HS-5 (cell line): ENCODE measurements around the gene EFNA2.

Source experiments
- DNase-seq: peaks from one replicate; pipeline ENCODE4 v3.0.0-alpha.2; 2012; ENCODE audit warnings: low read depth

EFNA2 gene

GRCh38 chr19:1249298-1249989 is 36.2 kb upstream of the EFNA2 start:
- no peak for DNase-seq

GRCh38 chr19:1249990-1250436 is 35.7 kb upstream of the EFNA2 start:
- no peak for DNase-seq

GRCh38 chr19:1250437-1251260 is 35.0 kb upstream of the EFNA2 start:
- no peak for DNase-seq

GRCh38 chr19:1251330-1252220 is 34.1 kb upstream of the EFNA2 start:
- no peak for DNase-seq

- DNase-seq = no peak
These were observed 33.4 kb upstream of the EFNA2 start for GRCh38 chr19:1252221-1252820.

GRCh38 chr19:1252821-1253513 is 32.7 kb upstream of the EFNA2 start:
- DNase-seq = no peak

- DNase-seq = no peak
These were observed 32.1 kb upstream of the EFNA2 start for GRCh38 chr19:1253514-1254080.

GRCh38 chr19:1254081-1254527 is 31.6 kb upstream of the EFNA2 start:
- DNase-seq = no peak

GRCh38 chr19:1254530-1255185 is 31.0 kb upstream of the EFNA2 start:
- DNase-seq = no peak

- no peak for DNase-seq
These were observed 30.2 kb upstream of the EFNA2 start for GRCh38 chr19:1255186-1256161.

- DNase-seq = no peak
These were observed 28.8 kb upstream of the EFNA2 start for GRCh38 chr19:1256646-1257474.

- no peak for DNase-seq
These were observed 28.1 kb upstream of the EFNA2 start for GRCh38 chr19:1257475-1258162.

GRCh38 chr19:1258163-1258492 is 27.5 kb upstream of the EFNA2 start:
- DNase-seq = no peak

- DNase-seq = no peak
These were observed 26.9 kb upstream of the EFNA2 start for GRCh38 chr19:1258707-1259205.

GRCh38 chr19:1259206-1259875 is 26.3 kb upstream of the EFNA2 start:
- DNase-seq = no peak

GRCh38 chr19:1259876-1260748 is 25.6 kb upstream of the EFNA2 start:
- no peak for DNase-seq
